ENCODE measurements around the gene KIF26A.

Gene KIF26A

GRCh38 chr14:104138098-104138717 is at the start of gene KIF26A:
KIF26A (plus strand) TSS chr14:104138587; CDS start chr14:104138723, 136 bp downstream.
- peak; percentile 28 for DNase-seq (ENCODE audit: low spot score)

- DNase-seq (ENCODE audit: low spot score), result no peak
Observed at GRCh38 chr14:104090071-104090748, 48.2 kb upstream of the KIF26A start.

GRCh38 chr14:104091061-104091926 is 47.1 kb upstream of the KIF26A start:
- no peak for DNase-seq (ENCODE audit: low spot score)

- DNase-seq (ENCODE audit: low spot score), result no peak
Observed at GRCh38 chr14:104091927-104092771, 46.2 kb upstream of the KIF26A start.

GRCh38 chr14:104092931-104093365 is 45.4 kb upstream of the KIF26A start:
- no peak for DNase-seq (ENCODE audit: low spot score)

- no peak for DNase-seq (ENCODE audit: low spot score)
Observed at GRCh38 chr14:104093366-104094055, 44.9 kb upstream of the KIF26A start.

- no peak for DNase-seq (ENCODE audit: low spot score)
Observed at GRCh38 chr14:104094056-104094708, 44.2 kb upstream of the KIF26A start.

GRCh38 chr14:104094709-104095425 is 43.5 kb upstream of the KIF26A start:
- peak; percentile 42 for DNase-seq (ENCODE audit: low spot score)

- DNase-seq (ENCODE audit: low spot score), result no peak
Observed at GRCh38 chr14:104095426-104096310, 42.7 kb upstream of the KIF26A start.

GRCh38 chr14:104096318-104096717 is 42.1 kb upstream of the KIF26A start:
- no peak for DNase-seq (ENCODE audit: low spot score)

GRCh38 chr14:104096751-104097700 is 41.4 kb upstream of the KIF26A start:
- DNase-seq (ENCODE audit: low spot score), result no peak

GRCh38 chr14:104098272-104099095 is 39.9 kb upstream of the KIF26A start:
- no peak for DNase-seq (ENCODE audit: low spot score)

- no peak for DNase-seq (ENCODE audit: low spot score)
Observed at GRCh38 chr14:104099096-104100041, 39.0 kb upstream of the KIF26A start.

- DNase-seq (ENCODE audit: low spot score), result no peak
Observed at GRCh38 chr14:104100171-104101085, 38.0 kb upstream of the KIF26A start.
